NCI-H345 treated with DMSO at 0.1 percent for 48 hours (cell line): ENCODE data around the gene SPON1.
A peak's percentile ranks its signal among the peaks of the same experiment; 100 is the strongest.
"Not testable (repeated sequence)": the region's sequence is repeated elsewhere in the genome, so short reads cannot be mapped to it uniquely, and the experiment has no call there.

Experiments
- DNase-seq: peaks from one replicate; lab custom pipeline; 2025; ENCODE audit not compliant: unreplicated experiment; lab: John Stamatoyannopoulos, UW

Gene SPON1

GRCh38 chr11:14029971-14030920, 67.7 kb downstream of the SPON1 start:
- peak; percentile 40 for DNase-seq

DNA sequence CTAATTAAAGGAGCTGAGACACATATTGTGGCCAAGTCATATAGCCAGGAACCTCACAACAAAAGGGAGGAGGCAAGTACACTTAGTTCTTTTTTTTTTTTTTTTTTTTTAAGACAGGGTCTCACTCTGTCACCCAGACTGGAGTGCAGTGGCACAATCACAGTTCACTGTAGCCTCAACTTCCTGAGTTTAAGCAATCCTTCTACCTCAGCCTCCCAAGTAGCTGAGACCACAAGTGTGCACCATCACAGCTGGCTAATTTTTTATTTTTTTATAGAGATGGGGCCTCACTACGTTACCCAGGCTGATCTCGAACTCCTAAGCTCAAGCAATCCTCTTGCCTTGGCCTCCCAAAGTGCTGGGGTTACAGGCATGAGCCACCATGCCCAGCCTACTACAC, 73.0 kb downstream of the SPON1 start:
- DNase-seq, result not testable (repeated sequence)

DNA sequence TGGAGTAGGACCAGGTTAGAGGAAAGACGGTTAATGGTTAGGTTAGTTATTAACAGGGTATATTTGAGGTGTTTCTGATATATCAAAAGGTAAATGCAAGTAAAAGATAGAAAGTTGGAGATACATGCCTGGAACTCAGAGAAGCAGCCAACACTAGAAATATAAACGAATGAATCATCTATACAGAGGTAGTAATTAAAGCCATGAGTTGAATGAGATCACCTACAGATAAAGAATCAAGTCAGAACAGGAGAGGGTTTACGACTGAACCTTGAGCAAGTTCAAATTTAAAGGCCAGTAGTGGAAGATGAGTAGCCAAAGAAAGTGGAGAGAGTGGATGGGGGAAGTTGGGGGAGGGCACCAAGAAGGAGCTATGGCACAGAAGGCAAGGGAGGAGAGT, 73.9 kb downstream of the SPON1 start:
- DNase-seq, result no peak

DNA sequence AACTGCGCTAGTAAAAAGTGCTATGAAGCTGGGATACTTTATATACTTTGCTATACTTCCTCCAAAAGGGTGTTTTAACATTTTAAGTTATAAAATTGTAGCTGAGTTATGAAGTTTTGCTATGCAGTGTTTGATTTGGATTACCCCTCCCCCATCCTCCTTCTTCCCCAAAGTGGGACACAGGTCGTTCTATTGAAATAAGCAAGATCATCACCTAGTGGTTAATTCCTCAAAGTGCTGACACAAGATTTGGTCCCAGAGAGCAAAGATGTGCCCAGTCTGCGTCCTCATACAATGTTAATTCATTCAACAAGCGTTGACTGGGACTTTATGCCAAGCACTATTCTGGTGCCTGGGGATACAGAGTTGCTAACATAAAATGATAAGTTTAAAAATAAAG, 78.5 kb downstream of the SPON1 start:
- no peak for DNase-seq

DNA sequence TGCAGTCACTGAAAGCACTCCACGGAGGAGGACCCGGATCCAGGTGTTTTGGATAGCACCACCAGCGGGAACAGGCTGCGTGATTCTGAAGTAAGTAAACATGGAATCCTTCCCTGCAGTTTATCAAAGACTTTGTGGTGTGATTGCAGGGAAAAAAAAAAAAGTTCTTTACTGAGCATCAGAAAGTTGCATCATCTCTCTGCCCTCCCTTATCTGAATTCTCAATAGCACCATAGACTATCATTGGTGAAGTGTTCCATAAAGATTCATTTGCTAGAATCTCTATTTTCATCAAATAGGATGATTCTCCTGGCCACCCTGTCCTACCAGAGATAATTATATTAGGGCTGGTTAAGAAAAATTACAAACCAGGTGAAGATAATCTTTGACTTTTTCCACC, 79.0 kb downstream of the SPON1 start:
- no peak for DNase-seq

GRCh38 chr11:14042686-14043465, 80.4 kb downstream of the SPON1 start:
- no peak for DNase-seq

- DNase-seq, result no peak
Observed at GRCh38 chr11:14044916-14045315, 82.4 kb downstream of the SPON1 start.

DNA sequence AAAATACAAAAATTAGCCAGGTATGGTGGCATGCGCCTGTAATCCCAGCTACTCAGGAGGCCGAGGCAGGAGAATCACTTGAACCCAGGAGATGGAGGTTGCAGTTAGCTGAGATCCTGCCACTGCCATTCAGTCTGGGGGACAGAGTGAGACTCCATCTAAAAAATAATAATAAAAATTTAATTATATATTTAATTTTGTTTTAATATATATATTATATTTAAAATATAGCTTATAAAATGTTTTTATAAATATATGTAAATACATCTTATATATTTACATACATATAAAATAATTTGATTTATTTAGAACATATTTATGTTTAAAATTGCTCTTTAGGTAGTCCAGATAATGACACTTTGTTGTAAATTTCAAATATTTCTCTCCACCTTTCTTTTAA, 82.9 kb downstream of the SPON1 start:
- no peak for DNase-seq

GRCh38 chr11:14052198-14052597, 89.7 kb downstream of the SPON1 start:
- no peak for DNase-seq

- DNase-seq, result no peak
Observed at GRCh38 chr11:14054116-14055107, 91.9 kb downstream of the SPON1 start.

GRCh38 chr11:14055936-14056335, 93.4 kb downstream of the SPON1 start:
- no peak for DNase-seq

DNA sequence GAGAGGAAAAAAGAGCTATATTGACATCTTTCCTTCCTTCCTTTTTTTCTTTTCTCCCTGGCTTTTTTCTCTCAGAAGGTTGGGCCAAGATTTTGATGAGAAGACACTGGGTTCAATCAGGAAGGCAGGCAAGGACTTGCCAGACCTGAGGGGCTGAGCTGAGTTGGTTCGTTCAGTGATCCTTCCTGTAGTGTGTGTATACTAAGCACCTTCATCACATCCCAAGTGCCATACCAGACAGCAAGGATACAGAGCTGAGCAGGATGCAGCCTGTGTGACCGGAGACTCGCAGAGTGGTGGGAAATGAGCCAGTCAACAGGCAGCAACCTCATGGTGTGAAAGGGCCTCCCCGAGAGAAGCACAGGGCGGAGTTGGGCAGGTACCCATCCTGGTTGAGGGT, 95.5 kb downstream of the SPON1 start:
- no peak for DNase-seq

DNA sequence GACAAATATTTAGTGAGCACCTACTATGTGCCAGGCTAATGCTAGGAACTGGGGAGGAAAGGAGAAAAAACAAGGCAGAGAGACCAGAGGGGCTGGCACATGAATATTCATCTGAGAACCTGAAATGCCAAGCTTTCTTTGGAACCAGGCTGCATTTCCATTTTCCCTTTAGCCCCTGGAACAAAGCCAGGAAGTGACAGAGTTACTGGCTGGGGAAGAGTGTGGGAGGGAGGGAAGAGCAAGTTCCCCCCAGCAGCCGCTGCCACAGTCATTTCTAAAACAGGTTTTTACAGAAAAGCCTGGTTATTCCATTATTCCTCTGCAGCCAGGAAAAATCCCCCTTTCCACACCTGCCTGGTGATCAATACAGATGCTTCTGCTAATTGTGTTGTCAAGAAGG, 97.0 kb downstream of the SPON1 start:
- no peak for DNase-seq

GRCh38 chr11:14061721-14062120, 99.2 kb downstream of the SPON1 start:
- DNase-seq, result no peak

DNA sequence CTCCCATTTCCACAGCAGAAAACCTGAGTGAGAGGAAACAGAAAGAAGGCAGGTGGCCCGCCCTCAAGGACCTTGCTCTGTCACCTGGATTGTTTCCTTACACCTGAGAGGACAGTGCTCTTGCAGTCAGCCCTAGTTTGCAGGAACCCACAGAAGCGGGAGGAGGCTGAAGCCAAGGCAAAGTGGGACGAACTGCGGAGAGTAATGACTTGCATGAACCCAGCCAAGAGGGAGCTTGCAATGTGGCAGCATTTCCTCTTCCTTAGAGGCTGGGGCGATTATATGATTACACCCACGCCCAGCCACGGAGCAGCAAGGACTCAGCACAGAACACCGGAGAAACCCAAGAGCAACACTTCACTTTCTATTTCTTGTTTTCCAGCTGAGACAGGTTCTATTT, 102.6 kb downstream of the SPON1 start:
- DNase-seq, result no peak

DNA sequence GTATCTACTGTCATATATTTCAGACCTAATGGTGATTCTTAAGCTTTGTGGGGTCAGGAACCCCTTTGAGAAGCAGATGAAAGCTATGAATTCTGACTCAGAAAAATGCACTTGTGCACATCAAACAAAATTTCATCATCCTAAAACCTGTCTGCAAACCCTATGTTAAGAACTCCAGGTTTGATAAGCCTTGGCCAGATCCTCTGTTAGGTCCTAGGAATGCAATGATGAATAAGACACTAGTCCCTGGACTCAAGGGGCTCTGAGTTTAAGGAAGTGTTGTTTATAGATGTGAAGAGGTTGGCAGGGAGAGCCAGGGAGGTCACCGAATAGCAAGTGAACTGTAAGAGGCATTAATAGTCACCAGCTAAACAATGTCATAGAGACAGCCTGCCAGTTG, 103.2 kb downstream of the SPON1 start:
- DNase-seq, result no peak

GRCh38 chr11:14067686-14068085, 105.2 kb downstream of the SPON1 start:
- DNase-seq, result no peak

- DNase-seq, result no peak
Observed at GRCh38 chr11:14070896-14071295, 108.4 kb downstream of the SPON1 start.

DNA sequence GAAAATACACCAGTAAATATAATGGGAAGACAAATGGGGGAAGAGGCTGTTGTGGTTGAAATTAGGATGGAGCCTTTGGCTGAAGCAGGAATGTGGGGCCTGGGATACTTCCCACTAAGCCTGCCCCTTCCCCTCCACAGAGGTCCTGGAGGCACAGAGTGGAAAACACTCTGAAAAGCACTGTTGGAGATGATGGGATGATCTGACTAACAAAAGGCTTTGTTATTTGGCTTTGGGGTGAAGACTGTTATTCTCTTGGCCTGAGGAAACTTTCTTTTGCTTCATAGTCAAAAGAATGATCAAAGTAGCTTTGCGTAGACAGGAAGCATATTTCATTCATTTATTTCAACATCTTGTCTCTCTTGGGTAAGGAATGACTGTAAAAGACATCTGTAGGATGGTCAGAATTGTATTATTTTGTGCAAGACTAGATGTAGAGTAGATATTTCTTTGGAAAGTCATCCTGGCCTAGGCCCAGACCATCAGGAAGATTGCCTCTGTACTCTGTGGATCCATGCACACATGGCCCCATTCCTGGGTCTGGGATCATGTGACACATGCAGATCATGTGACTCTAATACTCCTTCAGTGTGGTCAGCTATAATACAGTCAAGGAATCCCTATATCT, 111.4 kb downstream of the SPON1 start:
- DNase-seq, result no peak
